ENCODE results near the gene ANKRD42. TPM values are rescaled to one million over a fixed set of nuclear protein-coding genes. Genes with fewer than 3 reads are reported as not detected.

ANKRD42 gene
- polyA plus RNA-seq, 3 donors = 4.3 to 6.2 (median 6.1) TPM

GRCh38 chr11:83287631-83288030 lies 94.1 kb downstream of the ANKRD42 start:
- H2AFZ ChIP-seq (ENCODE audit: insufficient read depth, low read depth, low read length, poor library complexity, severe bottlenecking) = no peak overlapping the region
- H3K79me2 ChIP-seq (ENCODE audit: insufficient read depth, low read length) = peaks cover 30% of the 10 kb centered on the region
- TF ChIP-seq CTCF (IDR thresholded peaks at IDR 0.05) = no peak
- H3K9me3 Mint-ChIP-seq = no peaks in the 10 kb centered on the region
- 95% methylated on average over 2 of the region's 6 CpGs for WGBS (ENCODE audit: insufficient coverage)
- no peak overlapping the region for H3K9ac ChIP-seq (ENCODE audit: insufficient read depth, low read length, poor library complexity, severe bottlenecking)
- no peak overlapping the region for H3K4me2 ChIP-seq (replicated peaks; ENCODE audit: extremely low read depth, low read length, poor library complexity, severe bottlenecking)
- peaks cover 0 to 4% (median 2%) of the 10 kb centered on the region in 3 donors for H3K27me3 Mint-ChIP-seq (ENCODE audit: low read depth in 3 of 3)
- H3K4me3 ChIP-seq (replicated peaks in 1 of 3; ENCODE audit: low read depth in 2 of 3, low read length in 3 of 3) = no peak overlapping the region
- no peaks in the 10 kb centered on the region for H3K27me3 ChIP-seq (ENCODE audit: control insufficient read depth in 2 of 2, insufficient read depth in 2 of 2, low read length in 2 of 2)
- peaks cover under 1 to 3% of the 10 kb centered on the region in 2 donors for H3K36me3 Mint-ChIP-seq
- H3K36me3 ChIP-seq (replicated peaks in 1 of 2; ENCODE audit: control insufficient read depth in 1 of 2, insufficient read depth in 2 of 2, low read length in 2 of 2) = no peaks in the 10 kb centered on the region
- H3K4me1 Mint-ChIP-seq = peaks cover 29% of the 10 kb centered on the region
- H4K20me1 ChIP-seq (ENCODE audit: insufficient read depth, low read length) = no peaks in the 10 kb centered on the region
- no peak for DNase-seq
- H3K9me3 ChIP-seq (replicated peaks in 1 of 2; ENCODE audit: control insufficient read depth in 1 of 2, insufficient read depth in 1 of 2, low read length in 2 of 2) = no peaks in the 10 kb centered on the region
- peaks cover 23 to 26% of the 10 kb centered on the region in 2 donors for H3K4me1 ChIP-seq (ENCODE audit: control insufficient read depth in 1 of 2, insufficient read depth in 2 of 2, low read length in 2 of 2)
- no peak overlapping the region for H3K27ac ChIP-seq (ENCODE audit: low read depth in 1 of 2, low read length in 2 of 2)
- no peak overlapping the region for H3K27ac Mint-ChIP-seq
- H3K4me3 Mint-ChIP-seq = no peak overlapping the region
- intact Hi-C loops (cut with micrococcal nuclease) = loop anchor here (5.0 to 10.0 kb wide), 5 partner anchors 93 to 385 kb away; partner anchors contain the start of genes ANKRD42 (in 2 of the 2), DDIAS (in 2 of the 2), PRCP (in 2 of the 2) and PCF11 (in 1 of the 2)

- Histone ChIP-seq H3K27ac (ENCODE audit: low read depth in 1 of 2, low read length in 2 of 2) (no peak overlapping the region), H2AFZ (ENCODE audit: insufficient read depth, low read depth, low read length, poor library complexity, severe bottlenecking) (peak overlapping the region; percentile 37), H3K4me2 (replicated peaks; ENCODE audit: extremely low read depth, low read length, poor library complexity, severe bottlenecking) (peak overlapping the region; percentile 0), H3K9ac (ENCODE audit: insufficient read depth, low read length, poor library complexity, severe bottlenecking) (no peak overlapping the region), H3K4me1 (ENCODE audit: control insufficient read depth in 1 of 2, insufficient read depth in 2 of 2, low read length in 2 of 2) (peaks cover 10 to 11% of the 10 kb centered on the region in 2 donors), H3K79me2 (ENCODE audit: insufficient read depth, low read length) (no peaks in the 10 kb centered on the region), H4K20me1 (ENCODE audit: insufficient read depth, low read length) (no peaks in the 10 kb centered on the region), H3K4me3 (replicated peaks in 1 of 3; ENCODE audit: low read depth in 2 of 3, low read length in 3 of 3) (no peak overlapping the region), H3K27me3 (ENCODE audit: control insufficient read depth in 2 of 2, insufficient read depth in 2 of 2, low read length in 2 of 2) (no peaks in the 10 kb centered on the region), H3K9me3 (replicated peaks in 1 of 2; ENCODE audit: control insufficient read depth in 1 of 2, insufficient read depth in 1 of 2, low read length in 2 of 2) (no peaks in the 10 kb centered on the region), H3K36me3 (replicated peaks in 1 of 2; ENCODE audit: control insufficient read depth in 1 of 2, insufficient read depth in 2 of 2, low read length in 2 of 2) (no peaks in the 10 kb centered on the region)
- peak overlapping the region in 1 of 2 donors; percentile 71 for H3K4me3 Mint-ChIP-seq
- WGBS (ENCODE audit: insufficient coverage) = 30% methylated on average over 2 of the region's 7 CpGs
- intact Hi-C loops (cut with micrococcal nuclease) = no loop called here
- H3K36me3 Mint-ChIP-seq = no peaks in the 10 kb centered on the region
- H3K27me3 Mint-ChIP-seq (ENCODE audit: low read depth in 3 of 3) = peaks cover 2 to 5% (median 3%) of the 10 kb centered on the region in 3 donors
- no peak overlapping the region for H3K27ac Mint-ChIP-seq
- peak; percentile 80 for TF ChIP-seq CTCF (IDR thresholded peaks at IDR 0.05)
- DNase-seq = peak; percentile 23 to 55 (median 53)
- peaks cover 13% of the 10 kb centered on the region for H3K4me1 Mint-ChIP-seq
- H3K9me3 Mint-ChIP-seq = no peaks in the 10 kb centered on the region
These were observed 99.4 kb downstream of the ANKRD42 start for GRCh38 chr11:83292709-83293456.

All from CD14-positive monocyte (primary cell).